Activated naive CD4-positive, alpha-beta T cell treated with anti-CD3 and anti-CD28 coated beads, Interleukin-2, amount 50 U/mL, for 72 hours (primary cell): ENCODE measurements around the gene PSMB10. TPM values are rescaled to one million over a fixed set of nuclear protein-coding genes. Genes with fewer than 3 reads are reported as not detected.
"Not testable (repeated sequence)": the region's sequence is repeated elsewhere in the genome, so short reads cannot be mapped to it uniquely, and the experiment has no call there.

Experiments used
- ATAC-seq, 2 donors: fragments of 150-1000 bp; cut with Tn5 transposase; 2 replicates each; pipeline ENCODE4 v1.10.0; 2021; ENCODE audit warnings: mild to moderate bottlenecking in 2 of 2, moderate library complexity in 2 of 2
- DNase-seq, 2 donors: peaks; one replicate each; pipeline ENCODE4 v3.0.0; 2021 to 2022; ENCODE audit warnings: low spot score in 2 of 2
- H3K27ac Mint-ChIP-seq, 2 donors: one replicate each; pipeline ENCODE4 v1.8.0; 2022; ENCODE audit warnings: mild to moderate bottlenecking in 2 of 2, mixed read lengths in 2 of 2
- H3K36me3 Mint-ChIP-seq, 2 donors: one replicate each; pipeline ENCODE4 v1.8.0; 2022; ENCODE audit warnings: mixed read lengths in 2 of 2
- H3K9me3 Mint-ChIP-seq, 2 donors: one replicate each; pipeline ENCODE4 v1.8.0; 2022; ENCODE audit warnings: mixed read lengths in 2 of 2
- total RNA-seq, 2 donors: library from RNA; stranded (reverse); gene quantifications; one replicate each; pipeline ENCODE4 v1.2.3, GENCODE V29; 2022

Gene PSMB10
- total RNA-seq, result 100 to 1,000 TPM; 156 to 215 TPM

- peaks cover 34 to 42% of the 10 kb centered on the region in 2 donors for H3K36me3 Mint-ChIP-seq
Observed at GRCh38 chr16:67936124-67936879, at the start of gene PSMB10. Gene PSMB10 (minus strand): TSS chr16:67936850. CDS start chr16:67936749, 101 bp downstream.

DNA sequence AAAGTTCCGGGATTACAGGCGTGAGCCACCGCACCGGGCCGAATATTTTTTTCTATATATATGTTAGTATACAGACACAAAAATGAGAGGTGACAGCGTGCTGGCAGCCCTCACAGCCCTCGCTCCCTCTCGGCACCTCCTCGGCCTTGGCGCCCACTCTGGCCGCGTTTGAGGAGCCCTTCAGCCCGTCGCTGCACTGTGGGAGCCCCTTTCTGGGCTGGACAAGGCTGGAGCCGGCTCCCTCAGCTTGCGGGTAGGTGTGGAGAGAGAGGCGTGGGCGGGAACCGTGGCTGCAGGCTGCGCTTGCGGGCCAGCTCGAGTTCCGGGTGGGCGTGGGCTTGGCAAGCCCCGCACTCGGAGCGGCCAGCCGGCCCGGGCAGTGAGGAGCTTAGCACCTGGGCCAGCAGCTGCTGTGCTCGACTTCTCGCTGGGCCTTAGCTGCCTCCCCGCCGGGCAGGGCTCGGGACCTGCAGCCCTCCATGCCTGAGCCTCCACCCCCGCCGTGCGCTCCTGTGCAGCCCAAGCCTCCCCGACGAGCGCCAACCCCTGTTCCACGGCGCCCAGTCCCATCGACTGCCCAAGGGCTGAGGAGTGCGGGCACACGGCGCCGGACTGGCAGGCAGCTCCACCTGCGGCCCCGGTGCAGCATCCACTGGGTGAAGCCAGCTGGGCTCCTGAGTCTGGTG, 45.5 kb upstream of the PSMB10 start:
- ATAC-seq, result no peak
- DNase-seq, result no peak
- H3K9me3 Mint-ChIP-seq, result no peaks in the 10 kb centered on the region
- peak overlapping the region in 1 of 2 donors; percentile 79 for H3K27ac Mint-ChIP-seq
- no peaks in the 10 kb centered on the region for H3K36me3 Mint-ChIP-seq

More at GRCh38 chr16:67936124-67936879, at the start of gene PSMB10:
- Mint-ChIP-seq H3K9me3 (no peaks in the 10 kb centered on the region), H3K27ac (peak within 1 kb of the TSS; percentile 95 to 99)
- DNase-seq (no peak), ATAC-seq (peak; percentile 1 to 62)

DNA sequence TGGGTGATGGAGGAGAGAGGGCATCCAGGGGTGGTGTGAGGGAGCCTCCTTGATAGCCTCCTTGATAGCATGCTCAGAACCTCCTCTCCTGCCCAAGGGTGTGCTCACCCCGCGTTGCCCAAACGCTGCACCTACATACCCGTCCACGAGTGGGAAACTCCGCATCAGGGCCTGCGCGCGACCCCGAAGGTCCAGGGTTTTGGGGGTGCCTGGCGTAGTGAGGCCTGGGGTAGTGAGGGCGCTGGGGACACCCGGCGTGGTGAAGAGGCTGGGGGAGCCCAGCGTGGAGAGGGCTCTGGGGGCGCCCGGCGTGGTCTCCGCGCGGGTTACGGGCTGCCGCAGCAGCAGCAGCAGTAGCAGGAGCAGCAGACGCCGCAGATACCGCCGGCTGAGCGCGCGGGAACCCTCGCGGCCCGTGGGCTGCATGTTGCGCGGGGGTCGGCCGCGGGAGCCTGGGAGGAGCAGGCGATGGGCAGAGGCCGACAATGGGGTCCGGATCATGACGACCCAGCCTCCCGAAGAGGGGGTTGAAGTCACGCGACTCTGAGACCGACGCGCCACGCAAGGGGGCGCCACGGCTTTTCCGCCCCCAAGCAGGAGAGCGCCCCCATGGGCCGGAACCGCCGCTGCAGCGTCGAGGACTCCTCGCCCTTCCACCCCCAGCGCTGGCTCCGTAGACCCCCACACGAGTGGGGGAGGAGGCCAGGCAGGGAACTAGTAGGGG, 43.5 kb upstream of the PSMB10 start, which contains the start of gene DPEP3:
Gene DPEP3 (minus strand): TSS at position 545 of the 724 bp plus-strand sequence. CDS start 119 bp downstream, at position 426.
- no peak for DNase-seq
- Mint-ChIP-seq H3K36me3 (no peaks in the 10 kb centered on the region), H3K27ac (no peak within 1 kb of the TSS), H3K9me3 (no peaks in the 10 kb centered on the region)
- ATAC-seq, result no peak

DNA sequence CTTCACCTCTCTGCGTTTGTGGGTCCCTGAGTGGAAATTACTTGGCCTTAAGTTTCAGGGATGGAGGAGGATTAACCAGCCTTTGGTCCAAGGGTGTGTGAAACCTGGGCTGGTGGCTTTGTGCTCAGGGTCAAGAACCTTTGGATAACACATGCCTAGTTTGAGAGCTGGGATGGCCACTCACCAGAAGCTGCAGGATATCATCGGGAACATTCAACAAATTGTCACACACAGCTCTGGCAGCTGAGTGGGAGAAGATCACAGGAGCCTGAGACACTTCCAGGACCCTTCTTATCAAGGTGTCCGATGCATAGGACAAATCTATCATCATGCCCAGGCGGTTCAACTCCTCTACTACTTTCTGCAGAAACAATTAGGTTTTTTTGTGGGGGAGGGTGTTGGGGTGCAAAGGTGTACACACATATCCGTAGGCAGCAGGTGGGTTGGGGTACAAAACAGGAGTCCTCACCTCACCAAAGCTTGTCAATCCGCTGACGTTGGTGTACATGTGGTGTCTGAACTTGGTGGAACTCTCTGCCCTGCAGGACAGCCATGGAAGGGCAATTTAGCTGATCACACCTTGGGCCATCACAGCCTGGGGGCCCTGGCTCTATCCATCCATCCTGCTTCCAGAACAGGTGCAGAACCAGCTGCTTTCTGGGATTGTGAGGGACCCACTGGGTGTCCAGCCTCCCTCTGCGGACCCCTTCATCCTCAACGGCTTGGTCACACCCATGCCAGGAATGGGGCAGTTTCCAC, 41.0 kb upstream of the PSMB10 start:
- Mint-ChIP-seq H3K36me3 (no peaks in the 10 kb centered on the region), H3K27ac (no peak overlapping the region), H3K9me3 (no peaks in the 10 kb centered on the region)
- DNase-seq (no peak), ATAC-seq (no peak)

DNA sequence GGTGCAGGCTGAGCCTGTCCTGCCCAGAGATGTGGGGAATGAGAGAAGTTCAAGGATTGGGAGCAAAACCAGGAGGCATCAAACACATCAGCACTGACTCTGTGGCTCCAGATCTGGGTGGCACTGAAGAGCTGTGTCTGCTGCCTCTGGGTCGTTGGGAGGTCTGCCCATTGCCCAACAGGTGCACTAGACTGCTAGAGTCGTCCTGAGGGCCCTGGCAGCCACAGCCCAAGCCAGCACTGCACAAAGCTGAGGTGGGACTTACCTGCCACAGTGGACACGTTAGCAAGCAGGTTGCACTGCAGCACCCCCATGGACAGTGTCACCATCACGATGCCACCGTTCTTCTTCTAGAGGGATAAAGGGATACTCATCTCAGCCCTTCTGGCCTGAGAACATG, 40.4 kb upstream of the PSMB10 start:
- Mint-ChIP-seq H3K27ac (no peak overlapping the region), H3K36me3 (no peaks in the 10 kb centered on the region), H3K9me3 (no peaks in the 10 kb centered on the region)
- ATAC-seq (no peak), DNase-seq (no peak)

DNA sequence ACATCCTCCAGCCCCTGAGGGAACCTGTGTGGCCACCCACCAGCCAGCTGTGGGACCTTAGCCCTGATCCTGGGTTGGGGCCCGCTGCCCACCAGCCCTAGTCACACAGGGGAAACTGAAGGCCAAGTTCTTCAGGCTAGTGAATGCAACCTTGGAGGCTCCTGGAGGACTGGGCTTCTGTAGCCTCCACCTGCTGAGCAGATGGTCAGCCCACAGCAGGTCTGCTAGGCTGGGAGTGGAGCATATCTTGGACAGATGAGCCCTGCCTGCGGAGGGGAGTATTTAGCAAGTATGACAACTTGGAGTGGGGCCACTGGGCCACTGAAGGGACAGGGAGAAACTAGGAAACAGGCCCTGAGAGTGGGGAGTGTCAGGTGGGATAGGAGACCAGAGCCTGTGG, 39.6 kb upstream of the PSMB10 start:
- H3K9me3 Mint-ChIP-seq, result no peaks in the 10 kb centered on the region
- no peak overlapping the region for H3K27ac Mint-ChIP-seq
- ATAC-seq (no peak), DNase-seq (no peak)
- H3K36me3 Mint-ChIP-seq, result no peaks in the 10 kb centered on the region

DNA sequence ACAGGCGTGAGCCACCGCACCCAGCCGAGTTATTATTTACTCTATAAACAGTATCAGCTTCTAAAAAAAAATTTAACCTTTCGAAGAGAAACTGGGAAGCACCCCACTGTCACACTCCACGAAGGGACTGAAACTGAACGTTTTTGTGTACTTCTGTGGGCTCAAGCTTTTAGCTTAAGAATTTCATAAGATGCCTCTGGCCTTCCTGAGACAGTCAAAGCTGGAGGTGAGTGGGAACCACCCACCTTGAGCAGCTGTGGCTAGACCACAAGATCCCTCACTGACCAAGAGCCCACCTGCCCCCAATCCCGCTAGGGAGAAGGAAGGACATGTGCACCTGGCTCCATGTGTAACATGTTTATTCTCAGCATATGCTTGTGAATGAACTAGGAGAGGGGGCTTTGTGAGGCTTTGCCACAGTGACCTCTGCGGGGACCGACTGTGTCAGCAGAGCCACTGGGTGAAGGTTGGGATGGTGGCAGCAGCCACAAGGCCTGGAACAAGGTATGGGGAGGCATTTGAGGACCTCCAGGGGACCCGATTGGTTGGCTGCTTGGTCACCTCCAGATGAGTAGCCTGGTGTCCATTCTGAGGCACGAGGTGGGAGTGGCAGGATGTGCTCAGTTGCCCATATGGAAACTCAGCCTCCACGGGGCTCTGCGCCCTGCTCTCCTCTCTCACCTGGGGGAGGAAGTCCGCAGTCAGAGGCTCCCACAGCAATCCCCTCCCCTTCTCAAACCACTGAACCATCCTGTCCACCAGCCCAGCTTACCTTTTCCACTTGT, 38.9 kb upstream of the PSMB10 start:
- Mint-ChIP-seq H3K9me3 (no peaks in the 10 kb centered on the region), H3K36me3 (no peaks in the 10 kb centered on the region), H3K27ac (no peak overlapping the region)
- ATAC-seq, result no peak
- DNase-seq, result no peak

GRCh38 chr16:67972285-67972684, 35.6 kb upstream of the PSMB10 start:
- not testable (repeated sequence) for DNase-seq, H3K9me3 Mint-ChIP-seq, H3K27ac Mint-ChIP-seq, H3K36me3 Mint-ChIP-seq, ATAC-seq

DNA sequence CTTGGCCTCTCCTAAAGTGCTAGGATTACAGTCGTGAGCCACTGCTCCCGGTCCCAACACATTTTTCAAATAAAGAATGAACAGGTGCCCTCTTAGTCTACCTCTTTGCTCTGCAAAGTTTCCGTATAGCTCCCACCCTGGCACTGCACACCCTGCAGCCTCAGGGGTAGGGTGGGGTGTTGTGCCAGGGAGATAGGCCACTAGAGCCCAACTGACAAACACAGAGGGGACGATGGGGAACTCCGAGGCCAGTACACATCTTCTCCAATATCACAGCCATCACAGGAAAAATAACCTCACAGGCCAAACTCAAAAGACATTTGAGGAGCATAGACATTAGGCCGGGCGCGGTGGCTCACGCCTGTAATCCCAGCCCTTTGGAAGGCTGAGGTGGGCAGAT, 34.5 kb upstream of the PSMB10 start:
- Mint-ChIP-seq H3K9me3 (no peaks in the 10 kb centered on the region), H3K27ac (no peak overlapping the region), H3K36me3 (peaks cover 9 to 12% of the 10 kb centered on the region in 2 donors)
- DNase-seq (no peak), ATAC-seq (no peak)

DNA sequence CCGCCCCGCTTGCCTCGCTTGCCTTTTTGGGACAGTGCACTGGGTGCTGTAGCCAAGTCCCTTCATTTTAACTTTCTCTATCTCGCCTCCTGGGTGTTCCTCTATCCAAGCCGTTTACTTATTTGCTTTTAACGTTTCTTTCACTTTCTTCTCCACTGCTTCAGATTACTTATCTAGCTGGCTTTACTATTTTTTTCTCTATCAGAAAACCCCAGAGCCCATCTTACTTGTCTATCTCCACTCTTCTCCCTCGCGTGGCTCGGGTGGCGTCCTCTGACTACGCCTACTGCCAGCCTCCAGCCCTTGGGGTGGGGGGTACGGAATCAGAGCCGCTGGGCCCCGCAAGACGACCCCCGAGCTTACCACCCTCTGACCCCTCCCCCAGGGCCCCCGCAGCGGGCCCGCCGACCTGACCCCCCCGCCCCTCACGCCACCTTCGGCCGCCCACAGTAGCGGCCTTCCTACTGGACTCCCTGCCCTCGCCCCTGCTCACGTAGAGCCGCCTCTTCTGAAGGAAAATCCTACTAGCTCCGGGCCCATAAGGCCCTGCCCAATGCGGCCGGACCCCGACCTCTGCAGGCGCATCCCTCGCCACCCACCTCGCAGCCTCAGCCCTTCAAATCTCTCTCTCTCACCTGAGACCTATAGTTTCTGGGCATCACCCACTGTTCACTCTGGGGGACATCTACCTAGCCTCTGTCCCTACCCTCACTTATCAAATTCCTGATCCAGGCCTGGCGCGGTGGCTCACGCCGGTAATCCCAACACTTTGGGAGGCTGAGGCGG, 32.8 kb upstream of the PSMB10 start:
- peak overlapping the region; percentile 91 to 94 for H3K27ac Mint-ChIP-seq
- ATAC-seq (no peak), DNase-seq (no peak)
- peaks cover 9 to 12% of the 10 kb centered on the region in 2 donors for H3K36me3 Mint-ChIP-seq
- H3K9me3 Mint-ChIP-seq, result no peaks in the 10 kb centered on the region

DNA sequence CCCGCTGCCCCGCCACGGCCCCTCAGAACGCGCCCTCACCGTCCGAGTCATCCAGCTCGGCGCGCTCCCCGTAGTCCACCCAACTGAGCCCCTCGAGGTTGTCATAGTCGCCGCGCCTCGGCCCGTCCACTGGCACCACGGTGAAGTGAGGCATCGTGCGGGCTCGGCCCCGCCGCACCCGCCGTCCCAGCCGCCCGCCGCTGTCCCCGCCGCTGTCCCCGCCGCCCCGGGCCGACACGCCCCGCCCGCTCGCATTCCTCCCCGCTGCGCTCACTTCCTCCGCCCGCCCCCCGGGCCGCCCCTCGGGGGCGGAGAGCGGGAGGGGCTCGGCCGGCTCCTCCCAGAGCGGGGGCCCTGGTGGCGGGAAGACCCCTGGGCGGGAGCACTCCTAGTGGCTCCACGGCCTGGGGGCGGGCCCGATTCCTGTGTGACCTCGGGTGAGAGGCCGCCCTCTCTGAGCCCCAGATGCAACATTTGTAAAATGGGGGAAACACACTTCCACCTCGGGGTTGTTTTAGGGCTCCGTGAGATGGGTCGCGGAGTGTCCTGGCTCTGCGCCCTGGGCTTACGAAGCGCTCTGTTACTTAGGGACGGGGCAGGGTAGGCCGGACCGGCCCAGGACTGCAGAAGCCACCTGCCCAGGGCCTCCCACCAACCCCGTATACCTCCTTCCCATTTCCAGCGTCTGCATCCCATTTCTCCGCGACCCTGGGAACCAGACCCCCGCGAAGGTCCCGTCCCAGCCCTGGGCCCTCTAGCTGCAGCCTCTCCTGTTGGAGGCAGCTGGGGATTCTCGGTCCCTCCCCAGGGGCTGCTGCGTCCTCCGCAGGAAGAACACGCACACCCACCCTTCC, 32.0 kb upstream of the PSMB10 start, which contains the start of gene SLC12A4:
Gene SLC12A4 (minus strand): TSS at position 238 of the 854 bp plus-strand sequence. CDS start 84 bp downstream, at position 154.
- DNase-seq, result peak; percentile 90 to 98
- Mint-ChIP-seq H3K36me3 (peaks cover 9 to 12% of the 10 kb centered on the region in 2 donors), H3K27ac (peak within 1 kb of the TSS; percentile 91 to 99), H3K9me3 (no peaks in the 10 kb centered on the region)
- ATAC-seq, result peak; percentile 85 to 96

DNA sequence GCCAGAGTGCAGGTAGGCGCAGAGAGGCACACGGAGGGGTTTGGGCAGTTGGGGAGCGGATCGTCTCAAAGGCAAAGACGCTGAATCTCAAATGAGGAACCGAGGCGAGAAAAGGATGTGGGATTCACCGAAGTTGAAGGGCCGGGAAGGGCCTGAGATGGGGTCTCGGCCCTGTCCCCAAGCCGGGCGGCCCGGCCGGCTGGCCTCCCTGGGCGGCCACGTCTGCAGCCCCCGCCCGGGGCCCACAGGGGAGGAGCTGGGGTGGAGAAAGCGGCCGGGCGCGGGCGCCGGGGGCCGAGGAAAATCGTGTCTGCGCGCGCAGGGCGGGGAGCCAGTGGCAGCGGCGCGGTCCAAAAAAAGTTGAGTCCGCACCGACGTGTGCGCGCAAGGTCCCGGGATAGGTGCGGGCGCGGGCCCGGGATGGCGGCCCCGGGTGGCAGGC, 31.3 kb upstream of the PSMB10 start:
- peak overlapping the region; percentile 86 to 99 for H3K27ac Mint-ChIP-seq
- DNase-seq (peak in 1 of 2 donors; percentile 42), ATAC-seq (peak; percentile 23 to 24)

GRCh38 chr16:67967183-67967957, 30.7 kb upstream of the PSMB10 start:
- Mint-ChIP-seq H3K27ac (peak overlapping the region; percentile 86 to 99), H3K36me3 (peaks cover 14 to 17% of the 10 kb centered on the region in 2 donors), H3K9me3 (no peaks in the 10 kb centered on the region)
- ATAC-seq, result peak in 1 of 2 donors; percentile 52
- peak in 1 of 2 donors; percentile 27 for DNase-seq

More for the DNA sequence above, 31.3 kb upstream of the PSMB10 start:
- Mint-ChIP-seq H3K36me3 (peaks cover 9 to 13% of the 10 kb centered on the region in 2 donors), H3K9me3 (no peaks in the 10 kb centered on the region)
